Measurements from ENCODE around the gene GAB3.

- TF ChIP-seq TAF1 (IDR thresholded peaks at IDR 0.05; ENCODE audit: control insufficient read depth, extremely low read depth, insufficient read depth, low read length, severe bottlenecking) (peak; percentile 14), CTCF (IDR thresholded peaks at IDR 0.05 in 2 of 3, conservative IDR thresholded peaks at IDR 0.05 in 1 of 3; ENCODE audit: insufficient read depth in 2 of 3, low read depth in 1 of 3, low read length in 3 of 3) (no peak), ZNF398 (CRISPR knock-in tag; IDR thresholded peaks at IDR 0.05) (no peak), ZNF507 (tag; conservative IDR thresholded peaks at IDR 0.05) (no peak)
These were observed at the start of gene GAB3 for GRCh38 chrX:154750301-154751202.

Data from K562 (cell line).